ENCODE data around the gene ARRB1. TPM values are rescaled to one million over a fixed set of nuclear protein-coding genes. Genes with fewer than 3 reads are reported as not detected.
A peak's percentile ranks its signal among the peaks of the same experiment; 100 is the strongest.

The ARRB1 gene
- total RNA-seq, 1 donor from 2014 or later: 187 TPM

DNA sequence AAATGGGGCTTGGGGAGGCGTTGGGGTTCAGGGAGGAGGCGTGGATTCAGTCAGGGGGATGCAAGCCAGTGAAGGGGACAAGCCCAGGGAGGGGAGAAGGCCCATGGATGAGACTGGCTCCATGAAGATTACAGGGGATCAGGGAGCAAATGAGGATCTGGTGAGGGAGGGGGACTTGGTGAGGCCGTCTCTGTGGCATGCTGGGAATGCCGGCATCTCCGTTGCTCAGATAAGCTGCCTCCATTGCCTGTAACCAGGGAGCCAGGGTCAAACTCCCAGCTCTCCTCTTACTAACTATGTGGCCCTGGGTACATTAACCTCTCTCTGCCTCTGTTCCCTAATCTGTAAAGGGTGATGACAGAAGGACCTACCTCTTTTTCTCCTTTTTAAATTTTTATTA is 72.2 kb downstream of the ARRB1 start:
- peak overlapping the region; percentile 46 for H3K27ac ChIP-seq
- ATAC-seq: no peak
- DNase-seq: no peak
- TF ChIP-seq, protein P1, sequence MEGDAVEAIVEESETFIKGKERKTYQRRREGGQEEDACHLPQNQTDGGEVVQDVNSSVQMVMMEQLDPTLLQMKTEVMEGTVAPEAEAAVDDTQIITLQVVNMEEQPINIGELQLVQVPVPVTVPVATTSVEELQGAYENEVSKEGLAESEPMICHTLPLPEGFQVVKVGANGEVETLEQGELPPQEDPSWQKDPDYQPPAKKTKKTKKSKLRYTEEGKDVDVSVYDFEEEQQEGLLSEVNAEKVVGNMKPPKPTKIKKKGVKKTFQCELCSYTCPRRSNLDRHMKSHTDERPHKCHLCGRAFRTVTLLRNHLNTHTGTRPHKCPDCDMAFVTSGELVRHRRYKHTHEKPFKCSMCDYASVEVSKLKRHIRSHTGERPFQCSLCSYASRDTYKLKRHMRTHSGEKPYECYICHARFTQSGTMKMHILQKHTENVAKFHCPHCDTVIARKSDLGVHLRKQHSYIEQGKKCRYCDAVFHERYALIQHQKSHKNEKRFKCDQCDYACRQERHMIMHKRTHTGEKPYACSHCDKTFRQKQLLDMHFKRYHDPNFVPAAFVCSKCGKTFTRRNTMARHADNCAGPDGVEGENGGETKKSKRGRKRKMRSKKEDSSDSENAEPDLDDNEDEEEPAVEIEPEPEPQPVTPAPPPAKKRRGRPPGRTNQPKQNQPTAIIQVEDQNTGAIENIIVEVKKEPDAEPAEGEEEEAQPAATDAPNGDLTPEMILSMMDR (IDR thresholded peaks at IDR 0.05): no peak
- H3K27me3 ChIP-seq (ENCODE audit: low read depth): no peaks in the 10 kb centered on the region
- peaks cover 98% of the 10 kb centered on the region for H3K36me3 ChIP-seq
- no peak overlapping the region for H3K4me3 ChIP-seq
- intact Hi-C loops (cut with DNase I): no loop called here
- H3K4me1 ChIP-seq: peaks cover 49% of the 10 kb centered on the region
- no peaks in the 10 kb centered on the region for H3K9me3 ChIP-seq

DNA sequence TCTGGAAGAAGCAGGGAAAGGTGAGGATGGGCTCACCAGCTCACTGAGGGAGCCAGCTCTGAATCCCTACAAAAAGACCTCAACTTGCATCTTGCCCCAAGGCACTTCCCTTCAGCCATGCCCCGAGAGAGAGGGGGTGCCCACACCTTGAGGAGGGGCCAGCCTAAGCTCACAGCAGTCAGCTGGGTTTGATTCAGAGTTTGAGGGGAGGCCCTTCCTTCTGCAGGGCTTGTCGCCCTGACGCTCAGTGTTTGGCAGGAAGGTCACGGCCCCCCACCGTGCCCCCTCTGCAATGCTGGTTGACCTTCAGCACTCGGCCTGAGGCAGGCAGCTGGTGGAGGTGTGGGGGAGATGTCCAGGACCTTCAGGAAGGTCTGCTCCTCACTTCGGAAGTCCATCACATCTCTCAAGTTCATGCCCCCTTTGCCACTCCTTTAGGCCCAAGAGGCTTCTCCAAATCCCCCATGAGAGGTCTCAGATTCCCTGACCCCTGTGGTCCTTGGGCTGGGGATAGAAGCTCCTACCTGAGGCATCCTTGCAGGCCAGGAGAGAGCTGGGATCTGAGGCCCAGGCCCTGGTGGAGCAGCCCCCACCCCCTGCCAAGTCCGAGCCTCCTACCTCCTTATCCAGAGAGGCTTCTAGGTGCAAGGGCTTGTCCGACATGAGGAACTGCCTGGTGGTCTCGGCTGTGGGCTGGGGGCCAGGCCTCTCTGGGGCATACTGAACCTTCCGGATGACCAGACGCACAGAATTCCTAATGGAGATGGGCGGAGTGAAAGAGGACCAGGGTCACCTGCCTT is 73.3 kb downstream of the ARRB1 start:
- DNase-seq (no peak), ATAC-seq (no peak)
- TF ChIP-seq, protein P1 (IDR thresholded peaks at IDR 0.05): no peak
- no peaks in the 10 kb centered on the region for H3K9me3 ChIP-seq
- H3K27ac ChIP-seq: peak overlapping the region; percentile 46
- H3K27me3 ChIP-seq (ENCODE audit: low read depth): no peaks in the 10 kb centered on the region
- H3K36me3 ChIP-seq: peaks cover 98% of the 10 kb centered on the region
- no peak overlapping the region for H3K4me3 ChIP-seq
- intact Hi-C loops (cut with DNase I): no loop called here
- H3K4me1 ChIP-seq: peaks cover 49% of the 10 kb centered on the region

DNA sequence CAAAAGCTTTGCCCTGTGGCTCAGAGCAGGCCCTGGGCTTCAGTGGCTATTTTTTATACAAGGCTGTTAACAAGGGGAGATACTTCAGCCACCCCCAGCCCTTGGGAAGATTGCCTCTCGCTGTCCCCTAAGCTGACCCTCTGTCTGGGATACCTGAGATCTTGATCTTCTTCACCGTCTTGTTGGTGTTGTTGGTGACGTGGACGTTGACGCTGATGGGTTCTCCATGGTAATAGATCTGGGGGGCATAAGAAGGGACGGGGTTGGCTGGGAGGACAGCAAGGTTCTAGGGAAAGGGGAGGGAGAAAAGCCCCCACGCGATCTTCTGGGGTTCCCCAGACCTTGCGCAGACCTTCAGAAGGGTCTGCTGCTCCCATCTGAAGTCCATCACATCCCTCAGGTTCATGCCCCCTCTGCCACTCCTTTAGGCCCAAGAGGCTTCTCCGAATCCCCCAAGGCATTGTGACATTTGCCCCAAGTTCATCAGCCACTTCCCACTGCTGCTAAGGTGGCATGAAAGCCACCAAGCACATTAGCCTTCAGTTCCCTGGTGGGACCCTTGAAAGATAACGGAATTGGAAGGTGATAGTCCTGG is 74.2 kb downstream of the ARRB1 start:
- intact Hi-C loops (cut with DNase I): no loop called here
- TF ChIP-seq, protein P1 (IDR thresholded peaks at IDR 0.05): no peak

DNA sequence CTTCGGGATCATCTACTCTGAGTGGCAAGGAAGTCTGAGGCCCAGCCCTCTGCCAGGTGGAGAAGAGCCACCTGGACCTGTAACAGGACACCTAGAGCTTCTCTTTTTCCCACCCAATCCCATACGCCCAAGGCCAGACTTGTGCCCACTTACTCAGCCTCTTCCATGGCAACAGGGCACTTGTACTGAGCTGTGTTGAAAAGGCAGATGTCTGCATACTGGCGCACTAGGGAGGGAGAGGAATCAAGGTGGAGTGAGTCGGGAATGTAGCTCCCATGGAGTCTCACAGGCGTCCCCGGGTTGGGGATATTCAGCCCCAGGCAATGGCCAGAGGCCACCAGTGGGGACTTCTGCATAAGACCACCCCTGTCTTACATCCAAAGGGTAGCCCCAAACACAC is 74.8 kb downstream of the ARRB1 start:
- H3K4me1 ChIP-seq: peaks cover 49% of the 10 kb centered on the region
- H3K36me3 ChIP-seq: peaks cover 98% of the 10 kb centered on the region
- H3K27me3 ChIP-seq (ENCODE audit: low read depth): no peaks in the 10 kb centered on the region
- intact Hi-C loops (cut with DNase I): no loop called here
- H3K9me3 ChIP-seq: no peaks in the 10 kb centered on the region
- DNase-seq (no peak), ATAC-seq (no peak)
- TF ChIP-seq, protein P1 (IDR thresholded peaks at IDR 0.05): no peak
- no peak overlapping the region for H3K4me3 ChIP-seq
- peak overlapping the region; percentile 67 for H3K27ac ChIP-seq

More for the DNA sequence above, 74.2 kb downstream of the ARRB1 start:
- no peak for DNase-seq
- no peak overlapping the region for H3K4me3 ChIP-seq
- H3K36me3 ChIP-seq: peaks cover 98% of the 10 kb centered on the region
- ATAC-seq: no peak
- H3K9me3 ChIP-seq: no peaks in the 10 kb centered on the region
- no peaks in the 10 kb centered on the region for H3K27me3 ChIP-seq (ENCODE audit: low read depth)
- H3K4me1 ChIP-seq: peaks cover 49% of the 10 kb centered on the region
- peak overlapping the region; percentile 67 for H3K27ac ChIP-seq

DNA sequence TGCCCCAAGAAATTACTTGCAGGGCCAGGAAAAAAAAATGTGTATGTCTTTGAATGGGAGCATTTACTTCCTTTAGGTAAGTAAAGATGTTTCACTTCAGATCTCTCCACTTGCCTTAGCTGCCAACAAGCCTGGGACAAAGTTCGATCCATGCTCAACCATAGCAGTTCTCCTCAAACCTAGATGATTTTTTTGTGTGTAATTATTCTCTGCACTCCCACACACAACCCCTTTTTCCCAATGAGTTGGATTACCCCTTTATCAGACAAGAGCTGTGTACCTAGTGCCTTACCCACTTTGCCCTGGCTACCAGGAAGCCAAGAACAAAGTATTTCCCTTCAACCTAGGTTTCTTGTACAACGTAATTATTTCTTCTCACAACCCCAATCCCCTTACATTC is 75.3 kb downstream of the ARRB1 start:
- peaks cover 98% of the 10 kb centered on the region for H3K36me3 ChIP-seq
- peaks cover 46% of the 10 kb centered on the region for H3K4me1 ChIP-seq
- H3K9me3 ChIP-seq: no peaks in the 10 kb centered on the region
- ATAC-seq (no peak), DNase-seq (no peak)
- no peak overlapping the region for H3K4me3 ChIP-seq
- H3K27ac ChIP-seq: peak overlapping the region; percentile 67
- no peaks in the 10 kb centered on the region for H3K27me3 ChIP-seq (ENCODE audit: low read depth)
- intact Hi-C loops (cut with DNase I): no loop called here
- TF ChIP-seq, protein P1 (IDR thresholded peaks at IDR 0.05): no peak

Data from lower lobe of right lung (tissue), 2 donors.